ENCODE data around the gene ARHGAP12. TPM values are rescaled to one million over a fixed set of nuclear protein-coding genes. Genes with fewer than 3 reads are reported as not detected.

ARHGAP12 gene
- total and polyA plus RNA-seq, 2 donors (not counting 3 experiments of a cell fraction or from before 2014, with no cell fraction given), result 5.8 to 19.3 TPM

- peak overlapping the region; percentile 96 for H3K4me2 ChIP-seq (ENCODE audit: insufficient read depth, low read length)
- H3K9me3 ChIP-seq (replicated peaks; ENCODE audit: control insufficient read depth, insufficient read depth, low read length), result no peaks in the 10 kb centered on the region
- H3K9me1 ChIP-seq (replicated peaks; ENCODE audit: control insufficient read depth, extremely low read depth, insufficient read depth, low read length), result no peaks in the 10 kb centered on the region
- peak overlapping the region; percentile 74 to 90 (median 80) for H3K4me3 ChIP-seq (replicated peaks in 1 of 3; ENCODE audit: insufficient read depth in 1 of 3, low read depth in 1 of 3, low read length in 3 of 3)
- peaks cover 37% of the 10 kb centered on the region for H3K79me2 ChIP-seq (ENCODE audit: control insufficient read depth, insufficient read depth, low read length)
- ChIA-PET POLR2A (interaction anchor here (0.6 to 1.6 kb wide), 3 partner anchors 46 to 66 kb away, joined by 3 to 6 read pairs (median 5); no protein-coding TSS in a partner anchor), CTCF (interaction anchor here (0.9 to 5.5 kb wide), 7 partner anchors 8 to 1288 kb away, joined by 3 to 80 read pairs (median 4); no protein-coding TSS in a partner anchor)
- peak overlapping the region; percentile 70 for H3K27ac ChIP-seq (ENCODE audit: insufficient read depth, low read depth, low read length)
- dilution Hi-C loops (cut with MboI; ENCODE audit: extremely low pct_ligation_motif_present, low sequenced_read_pairs), result no loop called here
- H3K9ac ChIP-seq (replicated peaks; ENCODE audit: extremely low read depth, insufficient read depth, low read length), result peak overlapping the region; percentile 80
- peaks cover 26% of the 10 kb centered on the region for H3K4me1 ChIP-seq (ENCODE audit: control insufficient read depth, extremely low read depth, insufficient read depth, low read length)
- no peaks in the 10 kb centered on the region for H3K36me3 ChIP-seq (ENCODE audit: control insufficient read depth in 2 of 2, extremely low read depth in 1 of 2, insufficient read depth in 2 of 2, low read length in 2 of 2)
- H3K27me3 ChIP-seq (ENCODE audit: control insufficient read depth in 2 of 2, insufficient read depth in 2 of 2, low read length in 2 of 2), result no peaks in the 10 kb centered on the region
- FAIRE-seq (peak; percentile 66), DNase-seq (ENCODE audit: low read depth, low spot score) (peak; percentile 69)
- peaks cover 5% of the 10 kb centered on the region for H4K20me1 ChIP-seq (replicated peaks; ENCODE audit: control insufficient read depth, extremely low read depth, insufficient read depth, low read length)
- peak overlapping the region; percentile 97 for H2AFZ ChIP-seq (ENCODE audit: low read depth, low read length)
- TF ChIP-seq CTCF (IDR thresholded peaks at IDR 0.05; ENCODE audit: extremely low read depth in 1 of 2, insufficient read depth in 1 of 2, low read depth in 1 of 2, low read length in 2 of 2), result peak; percentile 36 to 44
- no peak for TF ChIP-seq FOS (IDR thresholded peaks at IDR 0.05; ENCODE audit: borderline replicate concordance, insufficient read depth, low read length)
- peak; percentile 68 for TF ChIP-seq GATA2 (IDR thresholded peaks at IDR 0.05; ENCODE audit: insufficient read depth, insufficient read length, low read depth, low read length)
- intact Hi-C loops (cut with micrococcal nuclease), result loop anchor here (1.0 to 5.0 kb wide), 3 partner anchors 13 to 79 kb away; no protein-coding TSS in a partner anchor
- no TSS peak for BruUV-seq (replicated peaks)
Measured at GRCh38 chr10:31927884-31928548, 615 bp downstream of the ARHGAP12 start.

DNA sequence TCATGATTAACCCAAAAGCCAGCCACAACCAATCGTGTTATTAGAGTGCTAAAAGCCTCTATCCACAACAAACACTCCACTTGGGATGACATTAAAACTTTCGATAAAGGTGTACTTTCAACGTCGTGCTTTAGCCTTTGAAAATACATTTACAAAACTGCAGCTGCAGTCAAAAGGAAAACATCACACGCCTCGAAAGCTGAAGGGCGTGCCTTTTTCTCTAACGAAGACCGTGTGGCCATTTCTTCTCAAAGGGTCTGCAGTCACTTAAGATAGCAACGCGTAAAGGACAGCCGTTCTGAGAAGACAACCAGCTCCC, 1.1 kb downstream of the ARHGAP12 start:
- peak overlapping the region; percentile 20 for H3K9ac ChIP-seq (replicated peaks; ENCODE audit: extremely low read depth, insufficient read depth, low read length)
- DNase-seq (ENCODE audit: low read depth, low spot score), result no peak
- no peak overlapping the region for H3K27ac ChIP-seq (ENCODE audit: insufficient read depth, low read depth, low read length)
- H3K9me3 ChIP-seq (replicated peaks; ENCODE audit: control insufficient read depth, insufficient read depth, low read length), result no peaks in the 10 kb centered on the region
- H3K4me2 ChIP-seq (ENCODE audit: insufficient read depth, low read length), result peak overlapping the region; percentile 96
- H4K20me1 ChIP-seq (replicated peaks; ENCODE audit: control insufficient read depth, extremely low read depth, insufficient read depth, low read length), result peaks cover 6% of the 10 kb centered on the region
- dilution Hi-C loops (cut with MboI; ENCODE audit: extremely low pct_ligation_motif_present, low sequenced_read_pairs) (no loop called here), intact Hi-C loops (cut with micrococcal nuclease) (loop anchor here (5.0 kb wide), 1 partner anchor 80 kb away; no protein-coding TSS in a partner anchor)
- POLR2A ChIA-PET, result interaction anchor here (0.6 to 1.2 kb wide), 2 partner anchors 46 to 65 kb away, joined by 3 to 5 read pairs; no protein-coding TSS in a partner anchor
- peaks cover 26% of the 10 kb centered on the region for H3K4me1 ChIP-seq (ENCODE audit: control insufficient read depth, extremely low read depth, insufficient read depth, low read length)
- no TSS peak for BruUV-seq (replicated peaks)
- H3K27me3 ChIP-seq (ENCODE audit: control insufficient read depth in 2 of 2, insufficient read depth in 2 of 2, low read length in 2 of 2), result no peaks in the 10 kb centered on the region
- H2AFZ ChIP-seq (ENCODE audit: low read depth, low read length), result peak overlapping the region; percentile 35
- CTCF ChIA-PET, result interaction anchor here (0.5 to 5.5 kb wide), 8 partner anchors 9 to 1288 kb away, joined by 3 to 80 read pairs (median 3); no protein-coding TSS in a partner anchor
- no peak for FAIRE-seq
- H3K9me1 ChIP-seq (replicated peaks; ENCODE audit: control insufficient read depth, extremely low read depth, insufficient read depth, low read length), result no peaks in the 10 kb centered on the region
- peaks cover 38% of the 10 kb centered on the region for H3K79me2 ChIP-seq (ENCODE audit: control insufficient read depth, insufficient read depth, low read length)
- TF ChIP-seq, protein P1, sequence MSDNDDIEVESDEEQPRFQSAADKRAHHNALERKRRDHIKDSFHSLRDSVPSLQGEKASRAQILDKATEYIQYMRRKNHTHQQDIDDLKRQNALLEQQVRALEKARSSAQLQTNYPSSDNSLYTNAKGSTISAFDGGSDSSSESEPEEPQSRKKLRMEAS (IDR thresholded peaks at IDR 0.05; ENCODE audit: insufficient read depth, insufficient read length), result no peak
- TF ChIP-seq MYC (IDR thresholded peaks at IDR 0.05; ENCODE audit: low read depth, low read length), result no peak
- no peak for TF ChIP-seq POLR2A (IDR thresholded peaks at IDR 0.05; ENCODE audit: low read depth, low read length)
- TF ChIP-seq POLR2AphosphoS5 (IDR thresholded peaks at IDR 0.05; ENCODE audit: insufficient read depth, low read depth, low read length), result no peak
- no peaks in the 10 kb centered on the region for H3K36me3 ChIP-seq (ENCODE audit: control insufficient read depth in 2 of 2, extremely low read depth in 1 of 2, insufficient read depth in 2 of 2, low read length in 2 of 2)
- peak overlapping the region; percentile 74 to 90 (median 80) for H3K4me3 ChIP-seq (replicated peaks in 1 of 3; ENCODE audit: insufficient read depth in 1 of 3, low read depth in 1 of 3, low read length in 3 of 3)

Data from endothelial cell of umbilical vein (primary cell).